Lower lobe of right lung (tissue), 2 donors: Measurements from ENCODE around the gene TUFM. TPM values are rescaled to one million over a fixed set of nuclear protein-coding genes. Genes with fewer than 3 reads are reported as not detected.

Experiments used
- ATAC-seq, 2 donors: fragments of 200-7000 bp; cut with Tn5 transposase; one replicate each; pipeline ENCODE4 v1.9.1; 2020 to 2022; ENCODE audit warnings: mild to moderate bottlenecking in 2 of 2, moderate library complexity in 2 of 2
- DNase-seq: peaks from one replicate; pipeline ENCODE4 v3.0.0-alpha.2; 2020
- H3K27ac ChIP-seq: fragments of 200-600 bp; one replicate; pipeline ENCODE4 v1.8.0; 2022
- H3K27me3 ChIP-seq: fragments of 200-600 bp; one replicate; pipeline ENCODE4 v1.8.0; 2022; ENCODE audit warnings: low read depth
- H3K36me3 ChIP-seq: fragments of 200-600 bp; one replicate; pipeline ENCODE4 v1.8.0; 2022; ENCODE audit warnings: mild to moderate bottlenecking
- H3K4me1 ChIP-seq: fragments of 200-600 bp; one replicate; pipeline ENCODE4 v1.8.0; 2022
- H3K4me3 ChIP-seq: fragments of 200-600 bp; one replicate; pipeline ENCODE4 v1.8.0; 2022; ENCODE audit warnings: mild to moderate bottlenecking
- H3K9me3 ChIP-seq: fragments of 200-600 bp; one replicate; pipeline ENCODE4 v1.8.0; 2022
- CTCF ChIP-seq: fragments of 200-600 bp; IDR thresholded peaks from one replicate; pipeline ENCODE4 v1.8.0; 2022; ENCODE audit warnings: antibody characterized with exemption, mild to moderate bottlenecking
- intact Hi-C: fragments of 100-400 bp; cut with DNase I; formaldehyde crosslinking; loops from one replicate; pipeline ENCODE4 v1.11.0; 2022
- total RNA-seq: library from RNA; stranded (reverse); fragmentation: NEBNext Ultra II Directional; extraction: Animal tissue kit (Norgen Biotek cat#: 25700); gene quantifications from one replicate; pipeline ENCODE4 v1.2.1, GENCODE V29; 2021
- donor health status: DM: no; HTN: yes; CAD: no; lungs with severe emphysema.

Gene TUFM
- total RNA-seq, 1 donor from 2014 or later, result 112 TPM

- Histone ChIP-seq H3K4me3 (no peak overlapping the region), H3K36me3 (peaks cover 78% of the 10 kb centered on the region), H3K27me3 (no peaks in the 10 kb centered on the region), H3K9me3 (no peaks in the 10 kb centered on the region), H3K27ac (no peak overlapping the region), H3K4me1 (no peaks in the 10 kb centered on the region)
- TF ChIP-seq CTCF, result no peak
- intact Hi-C loops, result no loop called here
- ATAC-seq (peak; percentile 5 to 38), DNase-seq (no peak)
These were observed 10.0 kb downstream of the TUFM start for GRCh38 chr16:28835864-28836760.

GRCh38 chr16:28834873-28835863, 11.0 kb downstream of the TUFM start:
- ATAC-seq, result peak in 1 of 2 donors; percentile 5
- Histone ChIP-seq H3K27me3 (no peaks in the 10 kb centered on the region), H3K9me3 (no peaks in the 10 kb centered on the region), H3K36me3 (peaks cover 83% of the 10 kb centered on the region), H3K27ac (no peak overlapping the region), H3K4me1 (no peaks in the 10 kb centered on the region), H3K4me3 (no peak overlapping the region)
- intact Hi-C loops, result no loop called here
- TF ChIP-seq CTCF, result no peak
- no peak for DNase-seq

- ATAC-seq, result no peak
- Histone ChIP-seq H3K4me1 (no peaks in the 10 kb centered on the region), H3K9me3 (no peaks in the 10 kb centered on the region), H3K27ac (no peak overlapping the region), H3K4me3 (no peak overlapping the region), H3K27me3 (no peaks in the 10 kb centered on the region), H3K36me3 (peaks cover 92% of the 10 kb centered on the region)
- TF ChIP-seq CTCF, result no peak
- intact Hi-C loops, result no loop called here
- DNase-seq, result no peak
These were observed 11.8 kb downstream of the TUFM start for GRCh38 chr16:28834349-28834748.

GRCh38 chr16:28830531-28830930, 15.6 kb downstream of the TUFM start:
- Histone ChIP-seq H3K9me3 (no peaks in the 10 kb centered on the region), H3K36me3 (peaks cover 100% of the 10 kb centered on the region), H3K4me3 (no peak overlapping the region), H3K27ac (no peak overlapping the region), H3K27me3 (no peaks in the 10 kb centered on the region), H3K4me1 (peaks cover 8% of the 10 kb centered on the region)
- no peak for TF ChIP-seq CTCF
- no peak for ATAC-seq
- DNase-seq, result no peak
- intact Hi-C loops, result no loop called here

GRCh38 chr16:28829747-28830146, 16.4 kb downstream of the TUFM start:
- no peak for TF ChIP-seq CTCF
- Histone ChIP-seq H3K9me3 (no peaks in the 10 kb centered on the region), H3K4me1 (peaks cover 16% of the 10 kb centered on the region), H3K27me3 (no peaks in the 10 kb centered on the region), H3K27ac (no peak overlapping the region), H3K4me3 (no peak overlapping the region), H3K36me3 (peaks cover 98% of the 10 kb centered on the region)
- intact Hi-C loops, result no loop called here
- DNase-seq (no peak), ATAC-seq (no peak)
